ENCODE data around the gene PRDM9. TPM values are rescaled to one million over a fixed set of nuclear protein-coding genes. Genes with fewer than 3 reads are reported as not detected.

Gene PRDM9
- total RNA-seq, 1 experiment from 2014 or later, result not detected

DNA sequence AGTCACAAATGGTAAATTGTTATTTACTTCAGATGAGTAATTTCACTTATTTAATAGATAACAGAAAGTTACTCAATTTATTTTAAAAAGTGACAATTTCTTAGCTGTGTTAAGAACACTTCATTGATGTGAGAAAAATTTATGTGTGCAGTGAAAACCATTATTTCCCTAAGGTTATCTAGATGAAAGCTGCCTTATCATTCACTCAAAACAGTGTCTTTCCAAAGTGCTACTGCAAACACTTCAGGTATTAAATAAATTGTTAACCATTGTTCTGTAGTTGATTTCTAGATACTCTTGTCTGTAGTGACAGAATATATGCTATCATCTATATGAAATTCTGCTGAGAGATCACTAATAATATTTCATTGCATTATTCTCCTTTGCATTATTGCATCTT is 33.5 kb upstream of the PRDM9 start:
- Histone ChIP-seq H3K4me1 (ENCODE audit: insufficient read depth, low read length) (no peaks in the 10 kb centered on the region), H3K79me2 (ENCODE audit: insufficient read depth, low read length) (no peaks in the 10 kb centered on the region)
- H3K27me3 Mint-ChIP-seq (ENCODE audit: low read depth), result no peaks in the 10 kb centered on the region; the same call in 1 of the 2 replicates

More for the DNA sequence above, 33.5 kb upstream of the PRDM9 start:
- Histone ChIP-seq H2BK20ac (ENCODE audit: low read depth, low read length, poor library complexity, severe bottlenecking) (no peak overlapping the region), H3K9me3 (ENCODE audit: control insufficient read depth, low read depth, low read length) (no peaks in the 10 kb centered on the region), H4K5ac (ENCODE audit: insufficient read length, low read depth, low read length) (no peak overlapping the region), H3K4ac (ENCODE audit: low read depth, low read length) (no peak overlapping the region), H3K23me2 (ENCODE audit: insufficient read length, low read depth, low read length, poor library complexity, severe bottlenecking) (no peaks in the 10 kb centered on the region), H4K8ac (replicated peaks; ENCODE audit: insufficient read length, low read depth, low read length) (no peak overlapping the region), H3K4me2 (ENCODE audit: insufficient read depth, insufficient read length, low read length) (no peak overlapping the region), H2BK120ac (ENCODE audit: low read depth, low read length, poor library complexity, severe bottlenecking) (no peak overlapping the region), H3K9ac (ENCODE audit: extremely low read depth, insufficient read length, low read length) (no peak overlapping the region), H3K56ac (ENCODE audit: insufficient read length, low read depth, low read length) (no peak overlapping the region), H3K23ac (ENCODE audit: insufficient read length, low read depth, low read length) (no peak overlapping the region), H3K27me3 (ENCODE audit: insufficient read depth, low read length) (no peaks in the 10 kb centered on the region), H3K14ac (ENCODE audit: insufficient read depth, low read length) (no peak overlapping the region), H4K20me1 (ENCODE audit: control insufficient read depth, insufficient read depth, insufficient read length) (no peaks in the 10 kb centered on the region), H3K79me1 (ENCODE audit: insufficient read depth, low read depth, low read length, poor library complexity, severe bottlenecking) (no peaks in the 10 kb centered on the region), H3K27ac (ENCODE audit: insufficient read length, low read depth, low read length) (no peak overlapping the region), H2BK5ac (ENCODE audit: insufficient read length, low read length) (no peak overlapping the region), H2AK5ac (ENCODE audit: insufficient read length, low read length) (no peak overlapping the region), H2BK15ac (ENCODE audit: low read depth, low read length) (no peak overlapping the region), H3K18ac (ENCODE audit: insufficient read length, low read depth, low read length) (no peak overlapping the region), H2AFZ (ENCODE audit: low read length) (no peak overlapping the region), H4K91ac (ENCODE audit: insufficient read length, low read depth, low read length) (no peak overlapping the region), H2BK12ac (ENCODE audit: insufficient read length, low read depth, low read length) (no peak overlapping the region), H3T11ph (ENCODE audit: low read length) (no peak overlapping the region)
- DNase-seq, result no peak
- TF ChIP-seq, protein P1, sequence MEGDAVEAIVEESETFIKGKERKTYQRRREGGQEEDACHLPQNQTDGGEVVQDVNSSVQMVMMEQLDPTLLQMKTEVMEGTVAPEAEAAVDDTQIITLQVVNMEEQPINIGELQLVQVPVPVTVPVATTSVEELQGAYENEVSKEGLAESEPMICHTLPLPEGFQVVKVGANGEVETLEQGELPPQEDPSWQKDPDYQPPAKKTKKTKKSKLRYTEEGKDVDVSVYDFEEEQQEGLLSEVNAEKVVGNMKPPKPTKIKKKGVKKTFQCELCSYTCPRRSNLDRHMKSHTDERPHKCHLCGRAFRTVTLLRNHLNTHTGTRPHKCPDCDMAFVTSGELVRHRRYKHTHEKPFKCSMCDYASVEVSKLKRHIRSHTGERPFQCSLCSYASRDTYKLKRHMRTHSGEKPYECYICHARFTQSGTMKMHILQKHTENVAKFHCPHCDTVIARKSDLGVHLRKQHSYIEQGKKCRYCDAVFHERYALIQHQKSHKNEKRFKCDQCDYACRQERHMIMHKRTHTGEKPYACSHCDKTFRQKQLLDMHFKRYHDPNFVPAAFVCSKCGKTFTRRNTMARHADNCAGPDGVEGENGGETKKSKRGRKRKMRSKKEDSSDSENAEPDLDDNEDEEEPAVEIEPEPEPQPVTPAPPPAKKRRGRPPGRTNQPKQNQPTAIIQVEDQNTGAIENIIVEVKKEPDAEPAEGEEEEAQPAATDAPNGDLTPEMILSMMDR (conservative IDR thresholded peaks at IDR 0.05), result no peak
- H3K4me1 Mint-ChIP-seq, result no peaks in the 10 kb centered on the region
- H3K27ac Mint-ChIP-seq, result no peak overlapping the region
- no peak overlapping the region for H3K4me3 Mint-ChIP-seq
- peaks cover 0 to 2% of the 10 kb centered on the region in 2 experiments; a peak in 1 of 5 replicates for H3K9me3 Mint-ChIP-seq
- no peaks in the 10 kb centered on the region for H3K36me3 Mint-ChIP-seq (ENCODE audit: insufficient read depth in 1 of 3, low read depth in 3 of 3)

All from H9 (cell line).